OCI-LY7 (cell line): ENCODE results near the gene MYO1B. TPM values are rescaled to one million over a fixed set of nuclear protein-coding genes. Genes with fewer than 3 reads are reported as not detected.

Experiments used
- BruUV-seq: library from RNA; stranded (reverse); fragments of 400-500 nt; replicated peaks from 2 replicates; lab custom pipeline; 2021; lab: Mats Ljungman, UMichigan
- CTCF ChIA-PET: fragments of 300-600 bp; sonication (Branson Sonifier 250); formaldehyde crosslinking; loops from one replicate; lab custom pipeline; 2022; ENCODE audit warnings: antibody characterized with exemption; ENCODE audit not compliant: unreplicated experiment; lab: Charles Lee
- POLR2A ChIA-PET: fragments of 300-600 bp; sonication (Branson Sonifier 250); formaldehyde crosslinking; loops from one replicate; lab custom pipeline; 2022; ENCODE audit warnings: antibody characterized with exemption; lab: Charles Lee
- DNase-seq: peaks from one replicate; pipeline ENCODE4 v3.0.0-alpha.2; 2015; ENCODE audit warnings: low spot score
- H2AFZ ChIP-seq: fragments of 200-600 bp; sonication (generic), shearing (Covaris generic); 2 replicates; pipeline ENCODE4 v1.6.1; 2014; ENCODE audit warnings: mild to moderate bottlenecking, antibody characterized with exemption, low read length, moderate library complexity
- H3K27ac ChIP-seq: fragments of 200-600 bp; sonication (generic); 2 replicates; pipeline ENCODE4 v1.5.1; 2014; ENCODE audit warnings: mixed run types, low read depth, mild to moderate bottlenecking, moderate library complexity, low read length, inconsistent platforms; ENCODE audit not compliant: poor library complexity, severe bottlenecking
- H3K36me3 ChIP-seq: fragments of 200-600 bp; sonication (generic); 2 replicates; pipeline ENCODE4 v1.6.1; 2014; ENCODE audit warnings: mild to moderate bottlenecking, antibody characterized with exemption, low read length, moderate library complexity, mixed read lengths; ENCODE audit not compliant: insufficient read depth
- H3K4me1 ChIP-seq: fragments of 200-600 bp; sonication (generic); 2 replicates; pipeline ENCODE4 v1.5.1; 2014; ENCODE audit warnings: mild to moderate bottlenecking, low read length; ENCODE audit not compliant: insufficient read depth, poor library complexity, severe bottlenecking
- H3K4me2 ChIP-seq: fragments of 200-600 bp; sonication (generic); 2 replicates; pipeline ENCODE4 v1.6.1; 2014; ENCODE audit warnings: mild to moderate bottlenecking, low read length
- H3K4me3 ChIP-seq: fragments of 200-600 bp; sonication (generic); 2 replicates; pipeline ENCODE4 v1.5.1; 2014; ENCODE audit warnings: mild to moderate bottlenecking, low read depth, low read length; ENCODE audit not compliant: poor library complexity, severe bottlenecking
- H3K79me2 ChIP-seq: fragments of 200-600 bp; sonication (generic); 2 replicates; pipeline ENCODE4 v1.6.1; 2016; ENCODE audit warnings: low read depth, mild to moderate bottlenecking, low read length, moderate library complexity, mixed read lengths; ENCODE audit not compliant: insufficient read depth
- H3K9me2 ChIP-seq: fragments of 200-600 bp; sonication (generic); 2 replicates; pipeline ENCODE4 v1.6.1; 2016; ENCODE audit warnings: mild to moderate bottlenecking, low read length, mixed read lengths; ENCODE audit not compliant: insufficient read depth
- H3K9me3 ChIP-seq: fragments of 200-600 bp; sonication (generic); 2 replicates; pipeline ENCODE4 v1.6.1; 2014; ENCODE audit warnings: mild to moderate bottlenecking, mixed run types, low read length, mixed read lengths
- H4K20me1 ChIP-seq: fragments of 200-600 bp; sonication (generic); 2 replicates; pipeline ENCODE4 v1.6.1; 2014; ENCODE audit warnings: mild to moderate bottlenecking, antibody characterized with exemption, low read length, moderate library complexity, mixed read lengths; ENCODE audit not compliant: insufficient read depth
- CTCF ChIP-seq: fragments of 200-600 bp; sonication (generic); conservative IDR thresholded peaks from 2 replicates; pipeline ENCODE4 v1.5.1; 2014; ENCODE audit warnings: mild to moderate bottlenecking, antibody characterized with exemption, low read length, moderate library complexity, mixed read lengths
- EZH2phosphoT487 ChIP-seq: fragments of 200-600 bp; sonication (generic); IDR thresholded peaks from 2 replicates; pipeline ENCODE4 v1.6.1; 2018; ENCODE audit warnings: low read depth, borderline replicate concordance, mild to moderate bottlenecking, mixed run types, antibody characterized with exemption, low read length, moderate library complexity, mixed read lengths
- intact Hi-C: fragments of 100-400 bp; cut with micrococcal nuclease; formaldehyde crosslinking; loops from one replicate; pipeline ENCODE4 v1.10.0; 2022; ENCODE audit not compliant: unreplicated experiment
- total RNA-seq, 2 experiments: library from RNA; depleted of rRNA in 1 of 2; stranded (reverse); fragments of >200 nt in 1 of 2; shearing (Covaris generic) in 1 of 2; gene quantifications; 2 replicates each; pipeline ENCODE4 v1.2.3, GENCODE V29; 2014 to 2022

MYO1B gene
- total RNA-seq, 2 experiments from 2014 or later: not detected

- Histone ChIP-seq H4K20me1 (no peaks in the 10 kb centered on the region), H3K79me2 (no peaks in the 10 kb centered on the region), H3K9me2 (no peaks in the 10 kb centered on the region), H3K4me1 (no peaks in the 10 kb centered on the region), H3K36me3 (no peaks in the 10 kb centered on the region), H3K4me3 (no peak overlapping the region), H3K4me2 (no peak overlapping the region), H3K9me3 (no peaks in the 10 kb centered on the region), H3K27ac (no peak overlapping the region), H2AFZ (no peak overlapping the region)
- BruUV-seq: no TSS peak
- CTCF ChIA-PET: no interaction called here
- POLR2A ChIA-PET: interaction anchor here (0.6 kb wide), 1 partner anchor 29 kb away, joined by 4 read pairs; no protein-coding TSS in a partner anchor
- TF ChIP-seq EZH2phosphoT487 (no peak), CTCF (no peak)
- intact Hi-C loops: no loop called here
- no peak for DNase-seq
These were observed 83.1 kb downstream of the MYO1B start for GRCh38 chr2:191328150-191328809.

GRCh38 chr2:191329841-191330240 lies 84.6 kb downstream of the MYO1B start:
- Histone ChIP-seq H3K4me3 (no peak overlapping the region), H3K9me2 (no peaks in the 10 kb centered on the region), H4K20me1 (no peaks in the 10 kb centered on the region), H3K9me3 (no peaks in the 10 kb centered on the region), H3K4me1 (no peaks in the 10 kb centered on the region), H3K27ac (no peak overlapping the region), H3K36me3 (no peaks in the 10 kb centered on the region), H2AFZ (no peak overlapping the region), H3K79me2 (no peaks in the 10 kb centered on the region), H3K4me2 (no peak overlapping the region)
- TF ChIP-seq EZH2phosphoT487 (no peak), CTCF (no peak)
- POLR2A ChIA-PET: interaction anchor here (0.6 to 0.8 kb wide), 2 partner anchors 10 to 15 kb away, joined by 3 read pairs; no protein-coding TSS in a partner anchor
- CTCF ChIA-PET: no interaction called here
- intact Hi-C loops: no loop called here
- DNase-seq: no peak
- no TSS peak for BruUV-seq

- no TSS peak for BruUV-seq
- H3K4me3 ChIP-seq: no peak overlapping the region
- H3K4me2 ChIP-seq: no peak overlapping the region
- H3K4me1 ChIP-seq: no peaks in the 10 kb centered on the region
- no peaks in the 10 kb centered on the region for H3K36me3 ChIP-seq
- ChIA-PET CTCF (no interaction called here), POLR2A (interaction anchor here (0.7 kb wide), 1 partner anchor 46 kb away, joined by 3 read pairs; no protein-coding TSS in a partner anchor)
- H3K9me2 ChIP-seq: no peaks in the 10 kb centered on the region
- no peaks in the 10 kb centered on the region for H3K9me3 ChIP-seq
- no peaks in the 10 kb centered on the region for H3K79me2 ChIP-seq
- no peak for TF ChIP-seq EZH2phosphoT487
- TF ChIP-seq CTCF: no peak
- intact Hi-C loops: no loop called here
- DNase-seq: no peak
- no peak overlapping the region for H3K27ac ChIP-seq
- no peak overlapping the region for H2AFZ ChIP-seq
- no peaks in the 10 kb centered on the region for H4K20me1 ChIP-seq
These were observed 88.7 kb downstream of the MYO1B start for GRCh38 chr2:191333911-191334357.
